CD8-positive, alpha-beta memory T cell (primary cell): Measurements from ENCODE around the gene SLF2. TPM values are rescaled to one million over a fixed set of nuclear protein-coding genes. Genes with fewer than 3 reads are reported as not detected.

Experiments
- CTCF ChIA-PET: fragments of 350-600 bp; sonication (Branson Sonifier 250); formaldehyde crosslinking; loops from one replicate; lab custom pipeline; 2021; ENCODE audit warnings: antibody characterized with exemption; lab: Charles Lee
- POLR2A ChIA-PET: fragments of 350-600 bp; sonication (Branson Sonifier 250); formaldehyde crosslinking; loops from one replicate; lab custom pipeline; 2021; ENCODE audit warnings: antibody characterized with exemption; lab: Charles Lee
- DNase-seq, 5 donors: peaks; one replicate each; pipeline versions ENCODE4 v3.0.0 to v3.0.0-alpha.2; 2020 to 2022; ENCODE audit warnings: mixed read lengths in 1 of 5
- H3K27ac ChIP-seq: one replicate; pipeline ENCODE4 v1.7.0; 2013; ENCODE audit warnings: low read depth, mild to moderate bottlenecking, low read length, moderate library complexity
- H3K27me3 ChIP-seq: 2 replicates; pipeline ENCODE4 v1.7.0; 2013; ENCODE audit warnings: low read length, mild to moderate bottlenecking; ENCODE audit not compliant: insufficient read depth, poor library complexity, severe bottlenecking
- H3K36me3 ChIP-seq: 2 replicates; pipeline ENCODE4 v1.7.0; 2013; ENCODE audit warnings: mild to moderate bottlenecking, low read length, moderate library complexity; ENCODE audit not compliant: insufficient read depth
- H3K4me1 ChIP-seq: 2 replicates; pipeline ENCODE4 v1.7.0; 2013; ENCODE audit warnings: mild to moderate bottlenecking, low read length, moderate library complexity; ENCODE audit not compliant: insufficient read depth
- H3K4me3 ChIP-seq: 2 replicates; pipeline ENCODE4 v1.7.0; 2013; ENCODE audit warnings: mild to moderate bottlenecking, low read length
- H3K9me3 ChIP-seq: 2 replicates; pipeline ENCODE4 v1.7.0; 2013; ENCODE audit warnings: mild to moderate bottlenecking, low read length
- H3K27ac Mint-ChIP-seq, 8 donors: one replicate each; pipeline ENCODE4 v1.8.0; 2020 to 2021; ENCODE audit warnings: mixed read lengths in 8 of 8, mild to moderate bottlenecking in 6 of 8, inconsistent platforms in 3 of 8, moderate library complexity in 3 of 8
- H3K27me3 Mint-ChIP-seq, 2 donors: one replicate each; pipeline ENCODE4 v1.8.0; 2020 to 2021; ENCODE audit warnings: mixed read lengths in 2 of 2, mild to moderate bottlenecking in 1 of 2, moderate library complexity in 1 of 2
- H3K36me3 Mint-ChIP-seq, 3 donors: one replicate each; pipeline ENCODE4 v1.8.0; 2020 to 2021; ENCODE audit warnings: mixed read lengths in 3 of 3, inconsistent platforms in 1 of 3, mild to moderate bottlenecking in 1 of 3
- H3K4me1 Mint-ChIP-seq, 3 donors: one replicate each; pipeline ENCODE4 v1.8.0; 2020 to 2021; ENCODE audit warnings: mixed read lengths in 3 of 3, inconsistent platforms in 1 of 3, mild to moderate bottlenecking in 1 of 3
- H3K4me3 Mint-ChIP-seq, 7 donors: one replicate each; pipeline ENCODE4 v1.8.0; 2020 to 2021; ENCODE audit warnings: mixed read lengths in 7 of 7, mild to moderate bottlenecking in 6 of 7, moderate library complexity in 4 of 7, inconsistent platforms in 2 of 7
- H3K9me3 Mint-ChIP-seq, 5 donors: one replicate each; pipeline ENCODE4 v1.8.0; 2020 to 2022; ENCODE audit warnings: mixed read lengths in 5 of 5, mild to moderate bottlenecking in 3 of 5, moderate library complexity in 2 of 5, inconsistent platforms in 1 of 5
- polyA plus RNA-seq: library from polyadenylated mRNA; unstranded; fragments of 300-500 nt; fragmentation: Illumina TruSeq; gene quantifications from one replicate; pipeline ENCODE4 v1.2.3, GENCODE V29; 2021
- total RNA-seq, 2 experiments: library from RNA; stranded (reverse); gene quantifications; one replicate each; pipeline ENCODE4 v1.2.3, GENCODE V29; 2021

The SLF2 gene
- total and polyA plus RNA-seq, 3 experiments from 2014 or later, result 13.9 to 36.1 (median 35.4) TPM

- ChIA-PET CTCF (interaction anchor here (0.7 to 2.6 kb wide), 5 partner anchors 7 to 18 kb away, joined by 3 to 9 read pairs (median 5); no protein-coding TSS in a partner anchor), POLR2A (interaction anchor here (0.6 kb wide), 1 partner anchor 42 kb away, joined by 4 read pairs; no protein-coding TSS in a partner anchor)
- H3K27ac Mint-ChIP-seq, result peak overlapping the region in 7 of 8 donors; percentile 44 to 88 (median 84)
Observed at GRCh38 chr10:101000915-101001658, 88.3 kb downstream of the SLF2 start.

DNA sequence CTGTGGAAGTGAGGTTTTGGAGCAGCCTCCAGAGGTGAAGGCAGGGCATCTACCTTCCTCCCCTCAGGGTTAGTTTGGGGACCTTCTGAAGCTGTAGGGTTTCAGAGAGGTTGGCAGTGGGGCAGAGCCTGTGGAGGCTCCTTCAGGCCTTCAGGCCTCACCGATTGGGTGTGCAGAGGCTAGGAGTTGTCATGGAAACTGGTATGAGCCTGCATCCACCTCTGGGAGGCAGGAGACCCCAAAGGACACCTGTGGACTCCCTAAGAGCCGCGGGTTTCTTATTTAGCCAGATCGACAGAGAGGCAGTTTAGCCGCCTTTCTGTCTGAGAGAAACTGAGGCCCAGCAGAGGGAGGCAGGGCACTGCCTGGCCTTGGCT, 88.9 kb downstream of the SLF2 start:
- H3K9me3 ChIP-seq, result no peaks in the 10 kb centered on the region
- Mint-ChIP-seq H3K36me3 (peaks cover 0 to 32% (median 0%) of the 10 kb centered on the region in 3 donors), H3K27ac (peak overlapping the region in 1 of 8 donors; percentile 13), H3K27me3 (no peaks in the 10 kb centered on the region), H3K4me1 (peaks cover 16 to 26% (median 17%) of the 10 kb centered on the region in 3 donors), H3K4me3 (peak overlapping the region in 2 of 7 donors; percentile 83 to 92), H3K9me3 (no peaks in the 10 kb centered on the region)
- peaks cover 18% of the 10 kb centered on the region for H3K4me1 ChIP-seq
- ChIA-PET CTCF (interaction anchor here (1.6 to 2.6 kb wide), 4 partner anchors 8 to 17 kb away, joined by 4 to 9 read pairs (median 6); no protein-coding TSS in a partner anchor), POLR2A (interaction anchor here (0.6 kb wide), 1 partner anchor 42 kb away, joined by 4 read pairs; no protein-coding TSS in a partner anchor)
- no peaks in the 10 kb centered on the region for H3K36me3 ChIP-seq
- H3K27ac ChIP-seq, result no peak overlapping the region
- H3K27me3 ChIP-seq, result no peaks in the 10 kb centered on the region
- H3K4me3 ChIP-seq, result no peak overlapping the region
- DNase-seq, result no peak

More at GRCh38 chr10:101000915-101001658, 88.3 kb downstream of the SLF2 start:
- no peak for DNase-seq
- H3K27me3 Mint-ChIP-seq, result no peaks in the 10 kb centered on the region
- H3K4me1 ChIP-seq, result peaks cover 23% of the 10 kb centered on the region
- no peaks in the 10 kb centered on the region for H3K9me3 ChIP-seq
- H3K36me3 ChIP-seq, result no peaks in the 10 kb centered on the region
- no peaks in the 10 kb centered on the region for H3K9me3 Mint-ChIP-seq
- peak overlapping the region; percentile 71 to 92 (median 84) for H3K4me3 Mint-ChIP-seq
- no peaks in the 10 kb centered on the region for H3K27me3 ChIP-seq
- H3K4me3 ChIP-seq, result no peak overlapping the region
- peaks cover 21 to 32% (median 22%) of the 10 kb centered on the region in 3 donors for H3K4me1 Mint-ChIP-seq
- peaks cover 0 to 29% (median 0%) of the 10 kb centered on the region in 3 donors for H3K36me3 Mint-ChIP-seq
- peak overlapping the region; percentile 67 for H3K27ac ChIP-seq

- peaks cover 0 to 35% (median 0%) of the 10 kb centered on the region in 3 donors for H3K36me3 Mint-ChIP-seq
- ChIA-PET CTCF (interaction anchor here (1.8 to 4.9 kb wide), 4 partner anchors 9 to 16 kb away, joined by 4 to 30 read pairs (median 8); no protein-coding TSS in a partner anchor), POLR2A (no interaction called here)
- Histone ChIP-seq H3K4me3 (no peak overlapping the region), H3K4me1 (peaks cover 16% of the 10 kb centered on the region), H3K27ac (no peak overlapping the region), H3K9me3 (no peaks in the 10 kb centered on the region), H3K27me3 (no peaks in the 10 kb centered on the region), H3K36me3 (no peaks in the 10 kb centered on the region)
- H3K9me3 Mint-ChIP-seq, result no peaks in the 10 kb centered on the region
- H3K27ac Mint-ChIP-seq, result no peak overlapping the region
- DNase-seq, result no peak
- no peak overlapping the region for H3K4me3 Mint-ChIP-seq
- no peaks in the 10 kb centered on the region for H3K27me3 Mint-ChIP-seq
- peaks cover 14 to 22% (median 17%) of the 10 kb centered on the region in 3 donors for H3K4me1 Mint-ChIP-seq
Observed at GRCh38 chr10:101002456-101002855, 89.7 kb downstream of the SLF2 start.

- H3K9me3 ChIP-seq, result no peaks in the 10 kb centered on the region
- CTCF ChIA-PET, result interaction anchor here (2.2 to 4.9 kb wide), 3 partner anchors 8 to 15 kb away, joined by 7 to 30 read pairs (median 9); no protein-coding TSS in a partner anchor
- H3K9me3 Mint-ChIP-seq, result no peaks in the 10 kb centered on the region
- no peak overlapping the region for H3K4me3 Mint-ChIP-seq
- no peak overlapping the region for H3K27ac ChIP-seq
- H3K36me3 ChIP-seq, result no peaks in the 10 kb centered on the region
- H3K4me3 ChIP-seq, result no peak overlapping the region
- no peak for DNase-seq
- H3K27ac Mint-ChIP-seq, result no peak overlapping the region
- H3K27me3 Mint-ChIP-seq, result no peaks in the 10 kb centered on the region
- peaks cover 0 to 29% (median 0%) of the 10 kb centered on the region in 3 donors for H3K36me3 Mint-ChIP-seq
- peaks cover 8 to 12% (median 9%) of the 10 kb centered on the region in 3 donors for H3K4me1 Mint-ChIP-seq
- POLR2A ChIA-PET, result interaction anchor here (1.6 kb wide), 1 partner anchor 27 kb away, joined by 3 read pairs; the partner anchor contains the start of genes PDZD7 and SFXN3
- H3K4me1 ChIP-seq, result peaks cover 9% of the 10 kb centered on the region
- H3K27me3 ChIP-seq, result no peaks in the 10 kb centered on the region
Observed at GRCh38 chr10:101003639-101004206, 91.0 kb downstream of the SLF2 start.

GRCh38 chr10:101005361-101005760, 92.6 kb downstream of the SLF2 start:
- no peaks in the 10 kb centered on the region for H3K27me3 ChIP-seq
- H3K4me3 ChIP-seq, result no peak overlapping the region
- POLR2A ChIA-PET, result interaction anchor here (0.6 kb wide), 1 partner anchor 181 kb away, joined by 5 read pairs; no protein-coding TSS in a partner anchor
- H3K27ac Mint-ChIP-seq, result peak overlapping the region in 1 of 8 donors; percentile 54
- no peak for DNase-seq
- no peak overlapping the region for H3K4me3 Mint-ChIP-seq
- H3K27ac ChIP-seq, result no peak overlapping the region
- no peaks in the 10 kb centered on the region for H3K9me3 Mint-ChIP-seq
- no peaks in the 10 kb centered on the region for H3K36me3 ChIP-seq
- H3K4me1 Mint-ChIP-seq, result peaks cover 6 to 10% (median 7%) of the 10 kb centered on the region in 3 donors
- H3K36me3 Mint-ChIP-seq, result peaks cover 0 to 28% (median 0%) of the 10 kb centered on the region in 3 donors
- CTCF ChIA-PET, result interaction anchor here (1.3 to 4.9 kb wide), 2 partner anchors 10 to 13 kb away, joined by 6 to 30 read pairs; no protein-coding TSS in a partner anchor
- H3K4me1 ChIP-seq, result peaks cover 1% of the 10 kb centered on the region
- no peaks in the 10 kb centered on the region for H3K27me3 Mint-ChIP-seq
- no peaks in the 10 kb centered on the region for H3K9me3 ChIP-seq

DNA sequence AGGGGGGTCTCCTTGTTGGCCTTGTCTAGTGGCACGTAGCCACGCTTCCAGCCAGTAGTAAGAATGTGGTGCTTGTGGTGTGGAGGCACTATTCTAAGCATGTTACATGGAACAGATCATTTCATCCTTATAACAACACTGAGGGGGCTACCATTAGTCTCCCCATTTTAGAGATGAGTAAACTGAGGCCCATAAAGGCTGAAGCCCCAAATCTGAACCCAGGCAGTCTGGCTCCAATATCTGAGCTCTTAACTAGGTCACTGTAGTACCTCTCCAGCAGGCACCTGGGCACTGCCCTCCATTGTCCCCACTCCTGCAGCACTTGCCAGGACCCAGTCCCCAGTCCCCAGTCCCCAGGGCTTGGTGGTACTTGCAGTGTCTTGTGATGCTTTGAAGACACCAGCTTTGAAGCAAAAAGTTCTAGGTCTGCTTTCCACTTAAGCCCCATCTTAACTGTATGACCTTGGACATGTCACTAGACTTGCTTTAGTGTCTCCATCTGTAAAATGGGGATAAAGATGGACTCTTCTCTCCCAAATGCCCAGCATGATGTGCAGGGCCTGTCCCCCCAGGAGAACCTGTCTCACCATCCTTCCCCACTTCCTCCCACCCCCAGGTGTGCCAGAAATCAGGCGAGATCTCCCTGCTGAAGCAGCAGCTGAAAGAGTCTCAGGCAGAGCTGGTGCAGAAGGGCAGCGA, 93.3 kb downstream of the SLF2 start:
- Histone ChIP-seq H3K27me3 (no peaks in the 10 kb centered on the region), H3K4me1 (no peaks in the 10 kb centered on the region), H3K27ac (no peak overlapping the region), H3K36me3 (no peaks in the 10 kb centered on the region), H3K9me3 (no peaks in the 10 kb centered on the region), H3K4me3 (no peak overlapping the region)
- no peak for DNase-seq
- Mint-ChIP-seq H3K27me3 (no peaks in the 10 kb centered on the region), H3K4me3 (no peak overlapping the region), H3K36me3 (peaks cover 0 to 27% (median 0%) of the 10 kb centered on the region in 3 donors), H3K9me3 (no peaks in the 10 kb centered on the region), H3K27ac (no peak overlapping the region), H3K4me1 (peaks cover 2 to 3% (median 3%) of the 10 kb centered on the region in 3 donors)
- ChIA-PET CTCF (interaction anchor here (4.9 to 7.0 kb wide), 2 partner anchors 8 to 10 kb away, joined by 30 to 64 read pairs; partner anchors contain the start of gene LZTS2), POLR2A (interaction anchor here (0.6 to 0.8 kb wide), 2 partner anchors 11 to 181 kb away, joined by 3 to 5 read pairs; no protein-coding TSS in a partner anchor)

- Histone ChIP-seq H3K4me1 (no peaks in the 10 kb centered on the region), H3K9me3 (no peaks in the 10 kb centered on the region), H3K27me3 (no peaks in the 10 kb centered on the region), H3K27ac (no peak overlapping the region), H3K4me3 (no peak overlapping the region), H3K36me3 (no peaks in the 10 kb centered on the region)
- Mint-ChIP-seq H3K27me3 (no peaks in the 10 kb centered on the region), H3K9me3 (no peaks in the 10 kb centered on the region), H3K27ac (no peak overlapping the region), H3K36me3 (peaks cover 0 to 26% (median 0%) of the 10 kb centered on the region in 3 donors), H3K4me3 (no peak overlapping the region), H3K4me1 (no peaks in the 10 kb centered on the region)
- no peak for DNase-seq
- ChIA-PET POLR2A (interaction anchor here (0.8 kb wide), 1 partner anchor 10 kb away, joined by 3 read pairs; no protein-coding TSS in a partner anchor), CTCF (interaction anchor here (1.4 to 7.0 kb wide), 3 partner anchors 8 to 34 kb away, joined by 6 to 64 read pairs (median 30); partner anchors contain the start of gene LZTS2)
Observed at GRCh38 chr10:101006593-101007098, 93.9 kb downstream of the SLF2 start.
